Fibroblast of lung (primary cell): ENCODE data around the gene MTSS2.

Experiments
- CTCF ChIP-seq, 2 donors: IDR thresholded peaks in 1 of 2; conservative IDR thresholded peaks in 1 of 2; 1 replicate in 1 of 2; 2 replicates in 1 of 2; pipeline ENCODE4 v1.5.1; 2011 to 2012; ENCODE audit warnings: low read length in 2 of 2, control low read depth in 1 of 2, inconsistent platforms in 1 of 2, low read depth in 1 of 2, mild to moderate bottlenecking in 1 of 2
- EZH2 ChIP-seq: IDR thresholded peaks from 2 replicates; pipeline ENCODE4 v1.5.1; 2012; ENCODE audit warnings: low read length, control low read depth, mild to moderate bottlenecking; ENCODE audit errors: missing control alignments

- TF ChIP-seq CTCF (conservative IDR thresholded peaks at IDR 0.05 in 1 of 2, IDR thresholded peaks at IDR 0.05 in 1 of 2; ENCODE audit: low read depth in 1 of 2, low read length in 2 of 2) (no peak), EZH2 (no peak)
These were observed 39.4 kb upstream of the MTSS2 start for GRCh38 chr16:70725024-70725911.
